ENCODE results near the gene CTDNEP1. TPM values are rescaled to one million over a fixed set of nuclear protein-coding genes. Genes with fewer than 3 reads are reported as not detected.
A peak's percentile ranks its signal among the peaks of the same experiment; 100 is the strongest.

Gene CTDNEP1
- polyA plus RNA-seq, 1 of the 3 experiments (the other 2 are of a cell fraction), result 111 TPM

GRCh38 chr17:7293159-7293558, 41.6 kb upstream of the CTDNEP1 start:
- CTCF ChIA-PET, result interaction anchor here (0.7 to 3.5 kb wide), 5 partner anchors 11 to 272 kb away, joined by 3 to 34 read pairs (median 3); partner anchors contain the start of gene SLC2A4
- WGBS (ENCODE audit: low lambda C conversion rate), result 72% methylated on average over 8 of the region's 11 CpGs
- peaks cover 15% of the 10 kb centered on the region for H3F3A ChIP-seq (replicated peaks; ENCODE audit: insufficient read depth)
- H3K4me1 ChIP-seq (ENCODE audit: control insufficient read depth in 1 of 2, insufficient read depth in 2 of 2, low read depth in 1 of 2, low read length in 1 of 2), result peaks cover 3 to 8% of the 10 kb centered on the region in 2 experiments; a peak in 1 of 4 replicates
- no peak overlapping the region for H3K27ac ChIP-seq (ENCODE audit: low read depth in 2 of 2, low read length in 1 of 2)
- H2AFZ ChIP-seq (ENCODE audit: low read depth), result no peak overlapping the region
- H4K20me1 ChIP-seq (ENCODE audit: insufficient read depth), result no peaks in the 10 kb centered on the region
- POLR2A ChIA-PET, result interaction anchor here (0.7 kb wide), 1 partner anchor 55 kb away, joined by 3 read pairs; no protein-coding TSS in a partner anchor
- H3K79me2 ChIP-seq (ENCODE audit: insufficient read depth), result no peaks in the 10 kb centered on the region
- no peak overlapping the region for H3K4me3 ChIP-seq (ENCODE audit: low read depth in 2 of 2, low read length in 1 of 2)
- H3K4me2 ChIP-seq, result no peak overlapping the region
- peak; percentile 22 for DNase-seq
- no peaks in the 10 kb centered on the region for H3K9me3 ChIP-seq
- TF ChIP-seq EP300 (IDR thresholded peaks at IDR 0.05; ENCODE audit: borderline replicate concordance in 1 of 2, low read depth in 1 of 2, low read length in 1 of 2), result no peak
- TF ChIP-seq JUND (IDR thresholded peaks at IDR 0.05), result no peak
- no peak for TF ChIP-seq POLR2AphosphoS5 (IDR thresholded peaks at IDR 0.05; ENCODE audit: low read depth, low read length)
- TF ChIP-seq MEF2A (IDR thresholded peaks at IDR 0.05; ENCODE audit: borderline replicate concordance, low read depth), result no peak
- no peak for TF ChIP-seq CTCF (IDR thresholded peaks at IDR 0.05)
- no peak for TF ChIP-seq RAD21 (IDR thresholded peaks at IDR 0.05; ENCODE audit: low read length)
- no peak for TF ChIP-seq FOXJ3 (CRISPR knock-in tag; IDR thresholded peaks at IDR 0.05)
- TF ChIP-seq FOSL2 (IDR thresholded peaks at IDR 0.05; ENCODE audit: borderline replicate concordance, low read depth), result no peak
- TF ChIP-seq PBX3 (IDR thresholded peaks at IDR 0.05), result no peak
- no peak for TF ChIP-seq MAX (IDR thresholded peaks at IDR 0.05; ENCODE audit: low read depth)
- no peak for TF ChIP-seq CHD2 (IDR thresholded peaks at IDR 0.05; ENCODE audit: low read length, partially characterized antibody)
- TF ChIP-seq RCOR1 (IDR thresholded peaks at IDR 0.05; ENCODE audit: low read length), result no peak
- peaks cover 24% of the 10 kb centered on the region; the same call in 1 of the 2 replicates for H3K27me3 ChIP-seq (ENCODE audit: insufficient read depth)
- H3K9me2 ChIP-seq, result no peaks in the 10 kb centered on the region
- no peak overlapping the region for H3K9ac ChIP-seq
- H3K36me3 ChIP-seq (replicated peaks in 1 of 2; ENCODE audit: control insufficient read depth in 1 of 2, insufficient read depth in 2 of 2, low read length in 1 of 2), result no peaks in the 10 kb centered on the region

GRCh38 chr17:7292729-7293128, 41.2 kb upstream of the CTDNEP1 start:
- WGBS (ENCODE audit: low lambda C conversion rate), result 37% methylated on average over 5 of the region's 6 CpGs
- no peaks in the 10 kb centered on the region for H3K79me2 ChIP-seq (ENCODE audit: insufficient read depth)
- CTCF ChIA-PET, result interaction anchor here (0.7 to 3.5 kb wide), 4 partner anchors 11 to 247 kb away, joined by 3 to 34 read pairs (median 6); partner anchors contain the start of gene SLC2A4
- peaks cover 28% of the 10 kb centered on the region; the same call in 1 of the 2 replicates for H3K27me3 ChIP-seq (ENCODE audit: insufficient read depth)
- H3K4me3 ChIP-seq (ENCODE audit: low read depth in 2 of 2, low read length in 1 of 2), result no peak overlapping the region
- peaks cover 3 to 8% of the 10 kb centered on the region in 2 experiments; a peak in 1 of 4 replicates for H3K4me1 ChIP-seq (ENCODE audit: control insufficient read depth in 1 of 2, insufficient read depth in 2 of 2, low read depth in 1 of 2, low read length in 1 of 2)
- H3K9me3 ChIP-seq, result no peaks in the 10 kb centered on the region
- no peaks in the 10 kb centered on the region for H3K36me3 ChIP-seq (replicated peaks in 1 of 2; ENCODE audit: control insufficient read depth in 1 of 2, insufficient read depth in 2 of 2, low read length in 1 of 2)
- no peak overlapping the region for H2AFZ ChIP-seq (ENCODE audit: low read depth)
- no peak overlapping the region for H3K27ac ChIP-seq (ENCODE audit: low read depth in 2 of 2, low read length in 1 of 2)
- no peaks in the 10 kb centered on the region for H3K9me2 ChIP-seq
- peaks cover 15% of the 10 kb centered on the region for H3F3A ChIP-seq (replicated peaks; ENCODE audit: insufficient read depth)
- no peak overlapping the region for H3K4me2 ChIP-seq
- POLR2A ChIA-PET, result interaction anchor here (0.7 kb wide), 1 partner anchor 54 kb away, joined by 3 read pairs; no protein-coding TSS in a partner anchor
- peak; percentile 35 for DNase-seq
- H3K9ac ChIP-seq, result no peak overlapping the region
- no peaks in the 10 kb centered on the region for H4K20me1 ChIP-seq (ENCODE audit: insufficient read depth)
- TF ChIP-seq ELF1 (IDR thresholded peaks at IDR 0.05), result no peak
- TF ChIP-seq USF1 (IDR thresholded peaks at IDR 0.05; ENCODE audit: borderline replicate concordance, low read depth), result no peak
- no peak for TF ChIP-seq TAF1 (IDR thresholded peaks at IDR 0.05; ENCODE audit: borderline replicate concordance, low read depth, low read length)
- TF ChIP-seq GATA2 (CRISPR knock-in tag; IDR thresholded peaks at IDR 0.05), result no peak
- no peak for TF ChIP-seq GABPA (IDR thresholded peaks at IDR 0.05; ENCODE audit: low read depth)
- TF ChIP-seq FOSL2 (IDR thresholded peaks at IDR 0.05; ENCODE audit: borderline replicate concordance, low read depth), result no peak
- TF ChIP-seq REST (IDR thresholded peaks at IDR 0.05; ENCODE audit: low read depth, low read length), result no peak
- TF ChIP-seq RFX5 (IDR thresholded peaks at IDR 0.05; ENCODE audit: low read length), result no peak
- no peak for TF ChIP-seq USF2 (IDR thresholded peaks at IDR 0.05; ENCODE audit: borderline replicate concordance, low read depth, low read length)
- TF ChIP-seq JUND (IDR thresholded peaks at IDR 0.05), result no peak
